WTC11 (cell line): ENCODE results near the gene MTMR4. TPM values are rescaled to one million over a fixed set of nuclear protein-coding genes. Genes with fewer than 3 reads are reported as not detected.

Experiments used
- ATAC-seq: fragments of 200-7000 bp; cut with Tn5 transposase; 2 replicates; pipeline ENCODE4 v1.10.0; 2021; ENCODE audit warnings: mild to moderate bottlenecking, moderate library complexity
- CTCF ChIA-PET: fragments of 300-600 bp; sonication (Branson Sonifier 250); formaldehyde crosslinking; loops from one replicate; lab custom pipeline; 2021; ENCODE audit warnings: antibody characterized with exemption; lab: Charles Lee
- POLR2A ChIA-PET: fragments of 350-600 bp; sonication (Branson Sonifier 250); formaldehyde crosslinking; loops from one replicate; lab custom pipeline; 2021; ENCODE audit warnings: antibody characterized with exemption; lab: Charles Lee
- DNase-seq: peaks from one replicate; pipeline ENCODE4 v3.0.0; 2021; ENCODE audit warnings: low spot score
- H3K27ac Mint-ChIP-seq: 2 replicates; pipeline ENCODE4 v1.8.0; 2021; ENCODE audit warnings: mixed read lengths
- H3K27me3 Mint-ChIP-seq: 2 replicates; pipeline ENCODE4 v1.8.0; 2021; ENCODE audit warnings: low read depth, mild to moderate bottlenecking, moderate library complexity, mixed read lengths
- H3K36me3 Mint-ChIP-seq: 2 replicates; pipeline ENCODE4 v1.8.0; 2021; ENCODE audit warnings: mixed read lengths
- H3K4me1 Mint-ChIP-seq: 2 replicates; pipeline ENCODE4 v1.8.0; 2022; ENCODE audit warnings: mixed read lengths
- H3K4me3 Mint-ChIP-seq: 2 replicates; pipeline ENCODE4 v1.8.0; 2021; ENCODE audit warnings: mild to moderate bottlenecking, moderate library complexity, mixed read lengths
- H3K9me3 Mint-ChIP-seq: 2 replicates; pipeline ENCODE4 v1.8.0; 2021; ENCODE audit warnings: mixed read lengths
- ATF1 ChIP-seq: sonication (generic); formaldehyde crosslinking; IDR thresholded peaks from 2 replicates; pipeline ENCODE4 v1.8.1; 2023; ENCODE audit warnings: mild to moderate bottlenecking, moderate library complexity, missing genetic modification reagents
- HMGA2 ChIP-seq: fragments of 250-450 bp; sonication (Bioruptor Pico); IDR thresholded peaks from 2 replicates; pipeline ENCODE4 v1.4.0; 2021; ENCODE audit warnings: mild to moderate bottlenecking, moderate library complexity
- IRF2 ChIP-seq: sonication (generic); formaldehyde crosslinking; IDR thresholded peaks from 2 replicates; pipeline ENCODE4 v1.8.0; 2022; ENCODE audit warnings: low read depth, missing genetic modification reagents, borderline replicate concordance
- KAT7 ChIP-seq: sonication (generic); formaldehyde crosslinking; IDR thresholded peaks from 2 replicates; pipeline ENCODE4 v1.8.1; 2023; ENCODE audit warnings: missing genetic modification reagents, mild to moderate bottlenecking, borderline replicate concordance
- MYBL2 ChIP-seq: sonication (generic); formaldehyde crosslinking; IDR thresholded peaks from 2 replicates; pipeline ENCODE4 v1.8.1; 2023; ENCODE audit warnings: mild to moderate bottlenecking, moderate library complexity, missing genetic modification reagents
- NR2C2 ChIP-seq: sonication (generic); formaldehyde crosslinking; IDR thresholded peaks from 2 replicates; pipeline ENCODE4 v1.8.0; 2022; ENCODE audit warnings: mild to moderate bottlenecking, missing genetic modification reagents
- OVOL2 ChIP-seq: fragments of 250-450 bp; sonication (Bioruptor Pico); IDR thresholded peaks from 2 replicates; pipeline ENCODE4 v1.9.0; 2021; ENCODE audit warnings: mild to moderate bottlenecking, borderline replicate concordance
- RORB ChIP-seq: fragments of 250-450 bp; sonication (Bioruptor Pico); IDR thresholded peaks from 2 replicates; pipeline ENCODE4 v1.9.0; 2021; ENCODE audit warnings: mild to moderate bottlenecking
- SOX15 ChIP-seq: fragments of 250-450 bp; sonication (Bioruptor Pico); IDR thresholded peaks from 2 replicates; pipeline ENCODE4 v1.9.0; 2021; ENCODE audit warnings: mild to moderate bottlenecking
- TEAD4 ChIP-seq: sonication (generic); formaldehyde crosslinking; IDR thresholded peaks from 2 replicates; pipeline ENCODE4 v1.8.0; 2022; ENCODE audit warnings: mild to moderate bottlenecking, missing genetic modification reagents
- ZBTB21 ChIP-seq: sonication (generic); formaldehyde crosslinking; IDR thresholded peaks from 2 replicates; pipeline ENCODE4 v1.8.1; 2023; ENCODE audit warnings: mild to moderate bottlenecking, missing genetic modification reagents, borderline replicate concordance
- ZNF263 ChIP-seq: sonication (generic); formaldehyde crosslinking; IDR thresholded peaks from 2 replicates; pipeline ENCODE4 v1.8.1; 2022; ENCODE audit warnings: low read depth, mild to moderate bottlenecking, moderate library complexity, missing genetic modification reagents
- ZNF671 ChIP-seq: fragments of 250-450 bp; sonication (Bioruptor Pico); IDR thresholded peaks from 2 replicates; pipeline ENCODE4 v1.8.0; 2021; ENCODE audit warnings: mild to moderate bottlenecking
- total RNA-seq: library from RNA; stranded (reverse); gene quantifications from 3 replicates; pipeline ENCODE4 v1.2.3, GENCODE V29; 2021
- TF ChIP-seq, protein P1 (sequence below): sonication (generic); formaldehyde crosslinking; IDR thresholded peaks from 2 replicates; pipeline ENCODE4 v1.8.1; 2022; ENCODE audit warnings: low read depth, missing genetic modification reagents, borderline replicate concordance
- TF ChIP-seq, protein P2 (sequence below): sonication (generic); formaldehyde crosslinking; IDR thresholded peaks from 2 replicates; pipeline ENCODE4 v1.8.1; 2023; ENCODE audit warnings: mild to moderate bottlenecking, missing genetic modification reagents
- TF ChIP-seq, protein P3 (sequence below): sonication (generic); formaldehyde crosslinking; conservative IDR thresholded peaks from 2 replicates; pipeline ENCODE4 v1.8.1; 2022; ENCODE audit warnings: mild to moderate bottlenecking, missing genetic modification reagents
- TF ChIP-seq, protein P4 (sequence below): sonication (generic); formaldehyde crosslinking; IDR thresholded peaks from 2 replicates; pipeline ENCODE4 v1.8.0; 2022; ENCODE audit warnings: missing genetic modification reagents
- TF ChIP-seq, protein P5 (sequence below): sonication (generic); formaldehyde crosslinking; IDR thresholded peaks from 2 replicates; pipeline ENCODE4 v1.8.1; 2023; ENCODE audit warnings: mild to moderate bottlenecking, missing genetic modification reagents, borderline replicate concordance
- TF ChIP-seq, protein P6 (sequence below): sonication (generic); formaldehyde crosslinking; IDR thresholded peaks from 2 replicates; pipeline ENCODE4 v1.8.0; 2023; ENCODE audit warnings: mild to moderate bottlenecking, missing genetic modification reagents
- TF ChIP-seq, protein P7 (sequence below): sonication (generic); formaldehyde crosslinking; IDR thresholded peaks from 2 replicates; pipeline ENCODE4 v1.8.1; 2022; ENCODE audit warnings: low read depth, mild to moderate bottlenecking, moderate library complexity, missing genetic modification reagents, borderline replicate concordance
- TF ChIP-seq, protein P8 (sequence below): sonication (generic); formaldehyde crosslinking; IDR thresholded peaks from 2 replicates; pipeline ENCODE4 v1.8.1; 2023; ENCODE audit warnings: mild to moderate bottlenecking, missing genetic modification reagents, moderate library complexity

MTMR4 gene
- total RNA-seq, 1 experiment from 2014 or later = 30.8 TPM

DNA sequence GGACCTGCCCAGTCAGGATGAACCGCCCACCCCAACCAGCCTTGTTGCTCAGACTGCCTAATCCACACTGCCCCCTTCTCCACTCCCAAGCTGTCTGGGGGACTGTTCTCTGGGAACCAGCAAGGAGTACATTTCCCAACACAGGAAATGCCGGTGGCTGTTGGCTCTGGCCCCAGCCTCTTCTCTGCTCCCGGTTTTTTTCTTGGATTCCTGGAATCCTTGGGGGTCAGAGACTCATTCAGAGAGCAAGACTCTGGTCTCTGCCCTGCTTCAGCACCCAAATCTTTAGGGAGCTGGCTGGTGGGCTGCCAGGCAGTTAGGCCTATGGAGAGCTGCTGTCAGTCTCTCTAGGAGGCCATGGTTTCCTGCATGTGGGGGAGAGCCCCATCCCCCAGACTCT is 10.8 kb upstream of the MTMR4 start (continued):
- TF ChIP-seq, protein P1, sequence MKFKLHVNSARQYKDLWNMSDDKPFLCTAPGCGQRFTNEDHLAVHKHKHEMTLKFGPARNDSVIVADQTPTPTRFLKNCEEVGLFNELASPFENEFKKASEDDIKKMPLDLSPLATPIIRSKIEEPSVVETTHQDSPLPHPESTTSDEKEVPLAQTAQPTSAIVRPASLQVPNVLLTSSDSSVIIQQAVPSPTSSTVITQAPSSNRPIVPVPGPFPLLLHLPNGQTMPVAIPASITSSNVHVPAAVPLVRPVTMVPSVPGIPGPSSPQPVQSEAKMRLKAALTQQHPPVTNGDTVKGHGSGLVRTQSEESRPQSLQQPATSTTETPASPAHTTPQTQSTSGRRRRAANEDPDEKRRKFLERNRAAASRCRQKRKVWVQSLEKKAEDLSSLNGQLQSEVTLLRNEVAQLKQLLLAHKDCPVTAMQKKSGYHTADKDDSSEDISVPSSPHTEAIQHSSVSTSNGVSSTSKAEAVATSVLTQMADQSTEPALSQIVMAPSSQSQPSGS (CRISPR knock-in tag) = no peak
- TF ChIP-seq MYBL2 (CRISPR knock-in tag) (no peak), ZNF263 (CRISPR knock-in tag) (no peak), ZNF671 (no peak)
- TF ChIP-seq, protein P2, sequence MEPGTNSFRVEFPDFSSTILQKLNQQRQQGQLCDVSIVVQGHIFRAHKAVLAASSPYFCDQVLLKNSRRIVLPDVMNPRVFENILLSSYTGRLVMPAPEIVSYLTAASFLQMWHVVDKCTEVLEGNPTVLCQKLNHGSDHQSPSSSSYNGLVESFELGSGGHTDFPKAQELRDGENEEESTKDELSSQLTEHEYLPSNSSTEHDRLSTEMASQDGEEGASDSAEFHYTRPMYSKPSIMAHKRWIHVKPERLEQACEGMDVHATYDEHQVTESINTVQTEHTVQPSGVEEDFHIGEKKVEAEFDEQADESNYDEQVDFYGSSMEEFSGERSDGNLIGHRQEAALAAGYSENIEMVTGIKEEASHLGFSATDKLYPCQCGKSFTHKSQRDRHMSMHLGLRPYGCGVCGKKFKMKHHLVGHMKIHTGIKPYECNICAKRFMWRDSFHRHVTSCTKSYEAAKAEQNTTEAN (CRISPR knock-in tag) = no peak

DNA sequence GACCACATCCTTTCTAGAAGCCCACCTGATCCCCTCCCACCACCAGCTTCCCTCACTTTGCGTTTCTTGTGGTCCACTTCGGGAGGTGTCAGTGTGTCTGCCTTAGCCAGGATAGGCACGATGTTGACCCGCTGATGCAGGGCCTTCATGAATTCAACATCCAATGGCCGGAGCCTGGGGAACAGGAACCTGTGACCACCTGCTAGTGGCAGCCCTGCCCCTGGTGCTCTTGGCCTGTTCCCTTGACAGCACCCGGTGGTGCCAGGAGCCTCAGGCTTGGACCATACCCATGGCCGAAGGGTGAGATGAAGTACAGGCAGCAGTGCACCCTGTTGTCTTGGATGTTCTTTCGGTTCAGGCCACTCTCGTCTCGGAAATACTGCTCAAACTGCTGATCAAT is 7.2 kb upstream of the MTMR4 start:
- DNase-seq (no peak), ATAC-seq (no peak)
- H3K4me3 Mint-ChIP-seq = no peak overlapping the region
- H3K27ac Mint-ChIP-seq = no peak overlapping the region
- CTCF ChIA-PET = interaction anchor here (0.6 to 1.5 kb wide), 3 partner anchors 10 to 827 kb away, joined by 3 to 4 read pairs (median 3); no protein-coding TSS in a partner anchor
- H3K36me3 Mint-ChIP-seq = no peaks in the 10 kb centered on the region
- peaks cover 18% of the 10 kb centered on the region for H3K4me1 Mint-ChIP-seq
- no peaks in the 10 kb centered on the region; the same call in 1 of the 2 replicates for H3K27me3 Mint-ChIP-seq
- no peaks in the 10 kb centered on the region for H3K9me3 Mint-ChIP-seq
- POLR2A ChIA-PET = no interaction called here
- TF ChIP-seq HMGA2 (CRISPR knock-in tag) (no peak), OVOL2 (CRISPR knock-in tag) (no peak), KAT7 (CRISPR knock-in tag) (no peak), ZBTB21 (no peak), NR2C2 (no peak), RORB (CRISPR knock-in tag) (no peak), SOX15 (CRISPR knock-in tag) (no peak), ZNF263 (CRISPR knock-in tag) (no peak), TEAD4 (CRISPR knock-in tag) (no peak), IRF2 (CRISPR knock-in tag) (no peak), ATF1 (CRISPR knock-in tag) (no peak)
- TF ChIP-seq, protein P3, sequence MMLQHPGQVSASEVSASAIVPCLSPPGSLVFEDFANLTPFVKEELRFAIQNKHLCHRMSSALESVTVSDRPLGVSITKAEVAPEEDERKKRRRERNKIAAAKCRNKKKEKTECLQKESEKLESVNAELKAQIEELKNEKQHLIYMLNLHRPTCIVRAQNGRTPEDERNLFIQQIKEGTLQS (CRISPR knock-in tag) = no peak
- TF ChIP-seq, protein P4, sequence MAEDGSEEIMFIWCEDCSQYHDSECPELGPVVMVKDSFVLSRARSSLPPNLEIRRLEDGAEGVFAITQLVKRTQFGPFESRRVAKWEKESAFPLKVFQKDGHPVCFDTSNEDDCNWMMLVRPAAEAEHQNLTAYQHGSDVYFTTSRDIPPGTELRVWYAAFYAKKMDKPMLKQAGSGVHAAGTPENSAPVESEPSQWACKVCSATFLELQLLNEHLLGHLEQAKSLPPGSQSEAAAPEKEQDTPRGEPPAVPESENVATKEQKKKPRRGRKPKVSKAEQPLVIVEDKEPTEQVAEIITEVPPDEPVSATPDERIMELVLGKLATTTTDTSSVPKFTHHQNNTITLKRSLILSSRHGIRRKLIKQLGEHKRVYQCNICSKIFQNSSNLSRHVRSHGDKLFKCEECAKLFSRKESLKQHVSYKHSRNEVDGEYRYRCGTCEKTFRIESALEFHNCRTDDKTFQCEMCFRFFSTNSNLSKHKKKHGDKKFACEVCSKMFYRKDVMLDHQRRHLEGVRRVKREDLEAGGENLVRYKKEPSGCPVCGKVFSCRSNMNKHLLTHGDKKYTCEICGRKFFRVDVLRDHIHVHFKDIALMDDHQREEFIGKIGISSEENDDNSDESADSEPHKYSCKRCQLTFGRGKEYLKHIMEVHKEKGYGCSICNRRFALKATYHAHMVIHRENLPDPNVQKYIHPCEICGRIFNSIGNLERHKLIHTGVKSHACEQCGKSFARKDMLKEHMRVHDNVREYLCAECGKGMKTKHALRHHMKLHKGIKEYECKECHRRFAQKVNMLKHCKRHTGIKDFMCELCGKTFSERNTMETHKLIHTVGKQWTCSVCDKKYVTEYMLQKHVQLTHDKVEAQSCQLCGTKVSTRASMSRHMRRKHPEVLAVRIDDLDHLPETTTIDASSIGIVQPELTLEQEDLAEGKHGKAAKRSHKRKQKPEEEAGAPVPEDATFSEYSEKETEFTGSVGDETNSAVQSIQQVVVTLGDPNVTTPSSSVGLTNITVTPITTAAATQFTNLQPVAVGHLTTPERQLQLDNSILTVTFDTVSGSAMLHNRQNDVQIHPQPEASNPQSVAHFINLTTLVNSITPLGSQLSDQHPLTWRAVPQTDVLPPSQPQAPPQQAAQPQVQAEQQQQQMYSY (CRISPR knock-in tag) = no peak
- TF ChIP-seq, protein P5, sequence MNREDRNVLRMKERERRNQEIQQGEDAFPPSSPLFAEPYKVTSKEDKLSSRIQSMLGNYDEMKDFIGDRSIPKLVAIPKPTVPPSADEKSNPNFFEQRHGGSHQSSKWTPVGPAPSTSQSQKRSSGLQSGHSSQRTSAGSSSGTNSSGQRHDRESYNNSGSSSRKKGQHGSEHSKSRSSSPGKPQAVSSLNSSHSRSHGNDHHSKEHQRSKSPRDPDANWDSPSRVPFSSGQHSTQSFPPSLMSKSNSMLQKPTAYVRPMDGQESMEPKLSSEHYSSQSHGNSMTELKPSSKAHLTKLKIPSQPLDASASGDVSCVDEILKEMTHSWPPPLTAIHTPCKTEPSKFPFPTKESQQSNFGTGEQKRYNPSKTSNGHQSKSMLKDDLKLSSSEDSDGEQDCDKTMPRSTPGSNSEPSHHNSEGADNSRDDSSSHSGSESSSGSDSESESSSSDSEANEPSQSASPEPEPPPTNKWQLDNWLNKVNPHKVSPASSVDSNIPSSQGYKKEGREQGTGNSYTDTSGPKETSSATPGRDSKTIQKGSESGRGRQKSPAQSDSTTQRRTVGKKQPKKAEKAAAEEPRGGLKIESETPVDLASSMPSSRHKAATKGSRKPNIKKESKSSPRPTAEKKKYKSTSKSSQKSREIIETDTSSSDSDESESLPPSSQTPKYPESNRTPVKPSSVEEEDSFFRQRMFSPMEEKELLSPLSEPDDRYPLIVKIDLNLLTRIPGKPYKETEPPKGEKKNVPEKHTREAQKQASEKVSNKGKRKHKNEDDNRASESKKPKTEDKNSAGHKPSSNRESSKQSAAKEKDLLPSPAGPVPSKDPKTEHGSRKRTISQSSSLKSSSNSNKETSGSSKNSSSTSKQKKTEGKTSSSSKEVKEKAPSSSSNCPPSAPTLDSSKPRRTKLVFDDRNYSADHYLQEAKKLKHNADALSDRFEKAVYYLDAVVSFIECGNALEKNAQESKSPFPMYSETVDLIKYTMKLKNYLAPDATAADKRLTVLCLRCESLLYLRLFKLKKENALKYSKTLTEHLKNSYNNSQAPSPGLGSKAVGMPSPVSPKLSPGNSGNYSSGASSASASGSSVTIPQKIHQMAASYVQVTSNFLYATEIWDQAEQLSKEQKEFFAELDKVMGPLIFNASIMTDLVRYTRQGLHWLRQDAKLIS = no peak
- TF ChIP-seq, protein P6, sequence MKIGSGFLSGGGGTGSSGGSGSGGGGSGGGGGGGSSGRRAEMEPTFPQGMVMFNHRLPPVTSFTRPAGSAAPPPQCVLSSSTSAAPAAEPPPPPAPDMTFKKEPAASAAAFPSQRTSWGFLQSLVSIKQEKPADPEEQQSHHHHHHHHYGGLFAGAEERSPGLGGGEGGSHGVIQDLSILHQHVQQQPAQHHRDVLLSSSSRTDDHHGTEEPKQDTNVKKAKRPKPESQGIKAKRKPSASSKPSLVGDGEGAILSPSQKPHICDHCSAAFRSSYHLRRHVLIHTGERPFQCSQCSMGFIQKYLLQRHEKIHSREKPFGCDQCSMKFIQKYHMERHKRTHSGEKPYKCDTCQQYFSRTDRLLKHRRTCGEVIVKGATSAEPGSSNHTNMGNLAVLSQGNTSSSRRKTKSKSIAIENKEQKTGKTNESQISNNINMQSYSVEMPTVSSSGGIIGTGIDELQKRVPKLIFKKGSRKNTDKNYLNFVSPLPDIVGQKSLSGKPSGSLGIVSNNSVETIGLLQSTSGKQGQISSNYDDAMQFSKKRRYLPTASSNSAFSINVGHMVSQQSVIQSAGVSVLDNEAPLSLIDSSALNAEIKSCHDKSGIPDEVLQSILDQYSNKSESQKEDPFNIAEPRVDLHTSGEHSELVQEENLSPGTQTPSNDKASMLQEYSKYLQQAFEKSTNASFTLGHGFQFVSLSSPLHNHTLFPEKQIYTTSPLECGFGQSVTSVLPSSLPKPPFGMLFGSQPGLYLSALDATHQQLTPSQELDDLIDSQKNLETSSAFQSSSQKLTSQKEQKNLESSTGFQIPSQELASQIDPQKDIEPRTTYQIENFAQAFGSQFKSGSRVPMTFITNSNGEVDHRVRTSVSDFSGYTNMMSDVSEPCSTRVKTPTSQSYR (CRISPR knock-in tag) = no peak
- TF ChIP-seq, protein P7, sequence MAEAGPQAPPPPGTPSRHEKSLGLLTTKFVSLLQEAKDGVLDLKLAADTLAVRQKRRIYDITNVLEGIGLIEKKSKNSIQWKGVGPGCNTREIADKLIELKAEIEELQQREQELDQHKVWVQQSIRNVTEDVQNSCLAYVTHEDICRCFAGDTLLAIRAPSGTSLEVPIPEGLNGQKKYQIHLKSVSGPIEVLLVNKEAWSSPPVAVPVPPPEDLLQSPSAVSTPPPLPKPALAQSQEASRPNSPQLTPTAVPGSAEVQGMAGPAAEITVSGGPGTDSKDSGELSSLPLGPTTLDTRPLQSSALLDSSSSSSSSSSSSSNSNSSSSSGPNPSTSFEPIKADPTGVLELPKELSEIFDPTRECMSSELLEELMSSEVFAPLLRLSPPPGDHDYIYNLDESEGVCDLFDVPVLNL (CRISPR knock-in tag) = no peak
- TF ChIP-seq, protein P8, sequence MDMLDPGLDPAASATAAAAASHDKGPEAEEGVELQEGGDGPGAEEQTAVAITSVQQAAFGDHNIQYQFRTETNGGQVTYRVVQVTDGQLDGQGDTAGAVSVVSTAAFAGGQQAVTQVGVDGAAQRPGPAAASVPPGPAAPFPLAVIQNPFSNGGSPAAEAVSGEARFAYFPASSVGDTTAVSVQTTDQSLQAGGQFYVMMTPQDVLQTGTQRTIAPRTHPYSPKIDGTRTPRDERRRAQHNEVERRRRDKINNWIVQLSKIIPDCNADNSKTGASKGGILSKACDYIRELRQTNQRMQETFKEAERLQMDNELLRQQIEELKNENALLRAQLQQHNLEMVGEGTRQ (CRISPR knock-in tag) = no peak
